ENCODE data around the gene CR2.
A peak's percentile ranks its signal among the peaks of the same experiment; 100 is the strongest.
"Not testable (repeated sequence)": the region's sequence is repeated elsewhere in the genome, so short reads cannot be mapped to it uniquely, and the experiment has no call there.

The CR2 gene

GRCh38 chr1:207474210-207474609 lies 20.1 kb downstream of the CR2 start:
- no peak for TF ChIP-seq CTCF (IDR thresholded peaks at IDR 0.05; ENCODE audit: control extremely low read depth, extremely low read depth, low read depth, missing control alignments)
- ChIA-PET POLR2A (no interaction called here), CTCF (interaction anchor here (0.8 to 1.5 kb wide), 3 partner anchors 8 to 20 kb away, joined by 3 to 4 read pairs (median 3); partner anchors contain the start of gene CR2)
- no peak for DNase-seq (ENCODE audit: extremely low spot score)

- no peak for TF ChIP-seq CTCF (IDR thresholded peaks at IDR 0.05; ENCODE audit: control extremely low read depth, extremely low read depth, low read depth, missing control alignments)
- POLR2A ChIA-PET: no interaction called here
- CTCF ChIA-PET: interaction anchor here (6.1 kb wide), 1 partner anchor 13 kb away, joined by 25 read pairs; no protein-coding TSS in a partner anchor
- DNase-seq (ENCODE audit: extremely low spot score): no peak
Observed at GRCh38 chr1:207486198-207486597, 32.1 kb downstream of the CR2 start.

GRCh38 chr1:207487636-207488035 lies 33.5 kb downstream of the CR2 start:
- TF ChIP-seq CTCF (IDR thresholded peaks at IDR 0.05; ENCODE audit: control extremely low read depth, extremely low read depth, low read depth, missing control alignments): no peak
- ChIA-PET CTCF (interaction anchor here (1.0 to 6.1 kb wide), 4 partner anchors 8 to 17 kb away, joined by 3 to 25 read pairs (median 3); no protein-coding TSS in a partner anchor), POLR2A (no interaction called here)
- DNase-seq (ENCODE audit: extremely low spot score): no peak

- ChIA-PET CTCF (interaction anchor here (1.1 to 1.2 kb wide), 2 partner anchors 37 to 443 kb away, joined by 3 read pairs; no protein-coding TSS in a partner anchor), POLR2A (no interaction called here)
- no peak for TF ChIP-seq CTCF (IDR thresholded peaks at IDR 0.05; ENCODE audit: control extremely low read depth, extremely low read depth, low read depth, missing control alignments)
- DNase-seq (ENCODE audit: extremely low spot score): no peak
Observed at GRCh38 chr1:207493212-207493611, 39.1 kb downstream of the CR2 start.

- no peak for DNase-seq (ENCODE audit: extremely low spot score)
- TF ChIP-seq CTCF (IDR thresholded peaks at IDR 0.05; ENCODE audit: control extremely low read depth, extremely low read depth, low read depth, missing control alignments): no peak
- ChIA-PET POLR2A (interaction anchor here (0.5 kb wide), 1 partner anchor 381 kb away, joined by 6 read pairs; no protein-coding TSS in a partner anchor), CTCF (interaction anchor here (1.2 kb wide), 1 partner anchor 38 kb away, joined by 3 read pairs; no protein-coding TSS in a partner anchor)
Observed at GRCh38 chr1:207494171-207494570, 40.0 kb downstream of the CR2 start.

GRCh38 chr1:207495281-207495680 lies 41.2 kb downstream of the CR2 start:
- DNase-seq (ENCODE audit: extremely low spot score); POLR2A ChIA-PET: not testable (repeated sequence)
- TF ChIP-seq CTCF (IDR thresholded peaks at IDR 0.05; ENCODE audit: control extremely low read depth, extremely low read depth, low read depth, missing control alignments): peak; percentile 4

More at GRCh38 chr1:207495281-207495680, 41.2 kb downstream of the CR2 start:
- CTCF ChIA-PET: interaction anchor here (1.1 to 1.6 kb wide), 3 partner anchors 41 to 159 kb away, joined by 3 to 6 read pairs (median 3); partner anchors contain the start of gene CR2

All from GM10248 (cell line).